K562 (cell line): Measurements from ENCODE around the gene ZBTB42. TPM values are rescaled to one million over a fixed set of nuclear protein-coding genes. Genes with fewer than 3 reads are reported as not detected.
A peak's percentile ranks its signal among the peaks of the same experiment; 100 is the strongest.

Experiments used
- C11orf30 ChIP-seq: fragments of 450-650 bp; IDR thresholded peaks from 2 replicates; pipeline ENCODE4 v1.6.1; 2016; ENCODE audit warnings: low read depth, mild to moderate bottlenecking
- ELK1 ChIP-seq: sonication (generic); formaldehyde crosslinking; IDR thresholded peaks from 2 replicates; pipeline ENCODE4 v1.8.1; 2022; ENCODE audit warnings: missing genetic modification reagents
- NFYB ChIP-seq: IDR thresholded peaks from 2 replicates; pipeline ENCODE4 v1.6.1; 2011; ENCODE audit warnings: mild to moderate bottlenecking, moderate library complexity; ENCODE audit not compliant: insufficient read length; ENCODE audit errors: extremely low read depth
- RBFOX2 ChIP-seq: fragments of 200-400 bp; formaldehyde crosslinking; IDR thresholded peaks from 2 replicates; pipeline ENCODE4 v1.6.1; 2017; ENCODE audit warnings: low read depth, mild to moderate bottlenecking, low read length, moderate library complexity
- SIN3B ChIP-seq: fragments of 450-650 bp; IDR thresholded peaks from 2 replicates; pipeline ENCODE4 v1.6.1; 2017; ENCODE audit warnings: low read depth, mild to moderate bottlenecking, moderate library complexity
- SP2 ChIP-seq: IDR thresholded peaks from 2 replicates; pipeline ENCODE4 v1.6.1; 2011; ENCODE audit warnings: mild to moderate bottlenecking, low read depth, low read length, moderate library complexity; ENCODE audit not compliant: poor library complexity, severe bottlenecking; ENCODE audit errors: extremely low read depth
- SUPT5H ChIP-seq: fragments of 450-650 bp; IDR thresholded peaks from 2 replicates; pipeline ENCODE4 v1.6.1; 2016
- TCF7L2 ChIP-seq: fragments of 150-350 bp; IDR thresholded peaks from 2 replicates; pipeline ENCODE4 v1.6.1; 2016; ENCODE audit warnings: low read depth, mild to moderate bottlenecking, low read length, moderate library complexity
- ZBTB12 ChIP-seq: fragments of 250-450 bp; sonication (Bioruptor Pico); IDR thresholded peaks from 2 replicates; pipeline ENCODE4 v1.4.0; 2020
- ZNF3 ChIP-seq: fragments of 250-450 bp; sonication (Bioruptor Pico); IDR thresholded peaks from 2 replicates; pipeline ENCODE4 v1.5.0; 2021; ENCODE audit warnings: mild to moderate bottlenecking, moderate library complexity
- polyA plus RNA-seq, 8 experiments: library from polyadenylated mRNA; depleted of rRNA in 4 of 8; stranded (reverse) in 5 of 8; unstranded in 3 of 8; fragments of >200 nt; fragmentation: Nextera tagmentation in 2 of 8; fragmentation: Illumina TruSeq in 1 of 8; extraction: Ambion mirVana in 2 of 8; extraction: Trizol in 1 of 8; gene quantifications; 2 replicates each; pipeline versions ENCODE4 v1.2.1 to v1.2.3, GENCODE V29; 2011 to 2014; ENCODE audit warnings: inconsistent platforms in 1 of 8, missing spikeins in 1 of 8
- total RNA-seq, 7 experiments: library from RNA; depleted of rRNA in 6 of 7; stranded (reverse); fragments of >200 nt in 6 of 7; fragmentation: Illumina TruSeq in 2 of 7; extraction: Trizol in 2 of 7; gene quantifications; 2 replicates each; pipeline versions ENCODE4 v1.2.1 to v1.2.3, GENCODE V29; 2011 to 2021; ENCODE audit warnings: low replicate concordance in 1 of 7
- TF ChIP-seq, protein P1 (sequence below): fragments of 450-650 bp; conservative IDR thresholded peaks from 2 replicates; pipeline ENCODE4 v1.6.1; 2016; ENCODE audit warnings: missing genetic modification characterization, low read depth, mild to moderate bottlenecking, control low read depth, missing compliant biosample characterization
- TF ChIP-seq, protein P2 (sequence below), 2 experiments: fragments of 450-650 bp; formaldehyde crosslinking in 1 of 2; IDR thresholded peaks; 2 replicates each; pipeline versions ENCODE4 v1.4.0 to v1.6.1; 2014 to 2020; ENCODE audit warnings: mild to moderate bottlenecking in 2 of 2, borderline replicate concordance in 1 of 2, low read depth in 1 of 2
- TF ChIP-seq, protein P3 (sequence below): fragments of 450-650 bp; IDR thresholded peaks from 2 replicates; pipeline ENCODE4 v1.6.1; 2016

The ZBTB42 gene
- total and polyA plus RNA-seq, 9 of the 15 experiments (the other 6 are each of a cell fraction or from before 2014, with no cell fraction given): 0.03 to 8.5 (median 2.4) TPM

GRCh38 chr14:104752735-104753527 is 48.0 kb upstream of the ZBTB42 start, which contains the start of gene SIVA1 (continued):
- TF ChIP-seq ELK1 (CRISPR knock-in tag) (no peak), SIN3B (peak; percentile 90), ZNF3 (CRISPR knock-in tag) (no peak), SUPT5H (peak; percentile 64), ZBTB12 (peak; percentile 96), NFYB (peak; percentile 16), C11orf30 (peak; percentile 94), TCF7L2 (no peak), SP2 (peak; percentile 69), RBFOX2 (peak; percentile 83)
- TF ChIP-seq, protein P1, sequence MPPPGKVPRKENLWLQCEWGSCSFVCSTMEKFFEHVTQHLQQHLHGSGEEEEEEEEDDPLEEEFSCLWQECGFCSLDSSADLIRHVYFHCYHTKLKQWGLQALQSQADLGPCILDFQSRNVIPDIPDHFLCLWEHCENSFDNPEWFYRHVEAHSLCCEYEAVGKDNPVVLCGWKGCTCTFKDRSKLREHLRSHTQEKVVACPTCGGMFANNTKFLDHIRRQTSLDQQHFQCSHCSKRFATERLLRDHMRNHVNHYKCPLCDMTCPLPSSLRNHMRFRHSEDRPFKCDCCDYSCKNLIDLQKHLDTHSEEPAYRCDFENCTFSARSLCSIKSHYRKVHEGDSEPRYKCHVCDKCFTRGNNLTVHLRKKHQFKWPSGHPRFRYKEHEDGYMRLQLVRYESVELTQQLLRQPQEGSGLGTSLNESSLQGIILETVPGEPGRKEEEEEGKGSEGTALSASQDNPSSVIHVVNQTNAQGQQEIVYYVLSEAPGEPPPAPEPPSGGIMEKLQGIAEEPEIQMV (tag): no peak
- TF ChIP-seq, protein P2, sequence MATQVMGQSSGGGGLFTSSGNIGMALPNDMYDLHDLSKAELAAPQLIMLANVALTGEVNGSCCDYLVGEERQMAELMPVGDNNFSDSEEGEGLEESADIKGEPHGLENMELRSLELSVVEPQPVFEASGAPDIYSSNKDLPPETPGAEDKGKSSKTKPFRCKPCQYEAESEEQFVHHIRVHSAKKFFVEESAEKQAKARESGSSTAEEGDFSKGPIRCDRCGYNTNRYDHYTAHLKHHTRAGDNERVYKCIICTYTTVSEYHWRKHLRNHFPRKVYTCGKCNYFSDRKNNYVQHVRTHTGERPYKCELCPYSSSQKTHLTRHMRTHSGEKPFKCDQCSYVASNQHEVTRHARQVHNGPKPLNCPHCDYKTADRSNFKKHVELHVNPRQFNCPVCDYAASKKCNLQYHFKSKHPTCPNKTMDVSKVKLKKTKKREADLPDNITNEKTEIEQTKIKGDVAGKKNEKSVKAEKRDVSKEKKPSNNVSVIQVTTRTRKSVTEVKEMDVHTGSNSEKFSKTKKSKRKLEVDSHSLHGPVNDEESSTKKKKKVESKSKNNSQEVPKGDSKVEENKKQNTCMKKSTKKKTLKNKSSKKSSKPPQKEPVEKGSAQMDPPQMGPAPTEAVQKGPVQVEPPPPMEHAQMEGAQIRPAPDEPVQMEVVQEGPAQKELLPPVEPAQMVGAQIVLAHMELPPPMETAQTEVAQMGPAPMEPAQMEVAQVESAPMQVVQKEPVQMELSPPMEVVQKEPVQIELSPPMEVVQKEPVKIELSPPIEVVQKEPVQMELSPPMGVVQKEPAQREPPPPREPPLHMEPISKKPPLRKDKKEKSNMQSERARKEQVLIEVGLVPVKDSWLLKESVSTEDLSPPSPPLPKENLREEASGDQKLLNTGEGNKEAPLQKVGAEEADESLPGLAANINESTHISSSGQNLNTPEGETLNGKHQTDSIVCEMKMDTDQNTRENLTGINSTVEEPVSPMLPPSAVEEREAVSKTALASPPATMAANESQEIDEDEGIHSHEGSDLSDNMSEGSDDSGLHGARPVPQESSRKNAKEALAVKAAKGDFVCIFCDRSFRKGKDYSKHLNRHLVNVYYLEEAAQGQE (IDR thresholded peaks at IDR 0.05; ENCODE audit: borderline replicate concordance): no peak
- TF ChIP-seq, protein P2 (CRISPR knock-in tag; IDR thresholded peaks at IDR 0.05; ENCODE audit: low read depth): 0 out of 2 replicates have a peak, but pooled peaks have one; percentile 45
- TF ChIP-seq, protein P3, sequence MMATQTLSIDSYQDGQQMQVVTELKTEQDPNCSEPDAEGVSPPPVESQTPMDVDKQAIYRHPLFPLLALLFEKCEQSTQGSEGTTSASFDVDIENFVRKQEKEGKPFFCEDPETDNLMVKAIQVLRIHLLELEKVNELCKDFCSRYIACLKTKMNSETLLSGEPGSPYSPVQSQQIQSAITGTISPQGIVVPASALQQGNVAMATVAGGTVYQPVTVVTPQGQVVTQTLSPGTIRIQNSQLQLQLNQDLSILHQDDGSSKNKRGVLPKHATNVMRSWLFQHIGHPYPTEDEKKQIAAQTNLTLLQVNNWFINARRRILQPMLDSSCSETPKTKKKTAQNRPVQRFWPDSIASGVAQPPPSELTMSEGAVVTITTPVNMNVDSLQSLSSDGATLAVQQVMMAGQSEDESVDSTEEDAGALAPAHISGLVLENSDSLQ: peak; percentile 73
